Measurements from ENCODE around the gene APBA1. TPM values are rescaled to one million over a fixed set of nuclear protein-coding genes. Genes with fewer than 3 reads are reported as not detected.
"Not testable (repeated sequence)": the region's sequence is repeated elsewhere in the genome, so short reads cannot be mapped to it uniquely, and the experiment has no call there.

APBA1 gene
- total RNA-seq, 1 donor from 2014 or later = 7.7 TPM

GRCh38 chr9:69604568-69605219, 67.5 kb downstream of the APBA1 start:
- DNase-seq = no peak

- no peak for DNase-seq
These were observed 68.5 kb downstream of the APBA1 start for GRCh38 chr9:69603656-69604055.

- DNase-seq = no peak
These were observed 69.4 kb downstream of the APBA1 start for GRCh38 chr9:69602773-69603172.

- DNase-seq = no peak
These were observed 70.5 kb downstream of the APBA1 start for GRCh38 chr9:69601698-69602097.

GRCh38 chr9:69600314-69601047, 71.7 kb downstream of the APBA1 start:
- DNase-seq = no peak

GRCh38 chr9:69599232-69599971, 72.8 kb downstream of the APBA1 start:
- DNase-seq = no peak

- DNase-seq = not testable (repeated sequence)
These were observed 75.3 kb downstream of the APBA1 start for GRCh38 chr9:69596906-69597305.

GRCh38 chr9:69594180-69594579, 78.0 kb downstream of the APBA1 start:
- DNase-seq = no peak

- DNase-seq = no peak
These were observed 78.4 kb downstream of the APBA1 start for GRCh38 chr9:69593756-69594155.

- peak; percentile 41 for DNase-seq
These were observed 78.9 kb downstream of the APBA1 start for GRCh38 chr9:69593301-69593700.

- no peak for DNase-seq
These were observed 81.9 kb downstream of the APBA1 start for GRCh38 chr9:69590266-69590665.

GRCh38 chr9:69589156-69589555, 83.0 kb downstream of the APBA1 start:
- DNase-seq = no peak

- DNase-seq = no peak
These were observed 86.6 kb downstream of the APBA1 start for GRCh38 chr9:69585571-69585970.

- no peak for DNase-seq
These were observed 87.4 kb downstream of the APBA1 start for GRCh38 chr9:69584759-69585158.

- DNase-seq = no peak
These were observed 88.4 kb downstream of the APBA1 start for GRCh38 chr9:69583645-69584234.

GRCh38 chr9:69582544-69583297, 89.5 kb downstream of the APBA1 start:
- DNase-seq = no peak

- no peak for DNase-seq
These were observed 90.2 kb downstream of the APBA1 start for GRCh38 chr9:69582018-69582417.

GRCh38 chr9:69580582-69581214, 91.5 kb downstream of the APBA1 start:
- no peak for DNase-seq

- no peak for DNase-seq
These were observed 92.2 kb downstream of the APBA1 start for GRCh38 chr9:69579760-69580581.

GRCh38 chr9:69579032-69579758, 93.0 kb downstream of the APBA1 start:
- no peak for DNase-seq

All from skin of body (tissue), 2 donors.